HG03521 (cell line): ENCODE results near the gene GABBR2.

Experiments used
- ATAC-seq: cut with Tn5 transposase; IDR thresholded peaks from one replicate; pipeline ENCODE4 v1.9.1; 2021; ENCODE audit warnings: mild to moderate bottlenecking, moderate library complexity; ENCODE audit not compliant: unreplicated experiment

Gene GABBR2

GRCh38 chr9:98721643-98722042, 12.9 kb upstream of the GABBR2 start:
- ATAC-seq: no peak

- ATAC-seq: no peak
Observed at GRCh38 chr9:98720402-98720801, 11.7 kb upstream of the GABBR2 start.

- no peak for ATAC-seq
Observed at GRCh38 chr9:98719055-98719454, 10.3 kb upstream of the GABBR2 start.

- no peak for ATAC-seq
Observed at GRCh38 chr9:98714833-98715232, 6.1 kb upstream of the GABBR2 start.

- ATAC-seq: no peak
Observed at GRCh38 chr9:98712987-98713386, 4.3 kb upstream of the GABBR2 start.

GRCh38 chr9:98709968-98710965, 1.5 kb upstream of the GABBR2 start:
- no peak for ATAC-seq

- ATAC-seq: no peak
Observed at GRCh38 chr9:98708103-98708932, 417 bp downstream of the GABBR2 start.

- no peak for ATAC-seq
Observed at GRCh38 chr9:98707166-98708102, 1.3 kb downstream of the GABBR2 start.

- no peak for ATAC-seq
Observed at GRCh38 chr9:98706651-98707165, 2.0 kb downstream of the GABBR2 start.

- no peak for ATAC-seq
Observed at GRCh38 chr9:98702835-98703380, 5.8 kb downstream of the GABBR2 start.

GRCh38 chr9:98702340-98702739, 6.4 kb downstream of the GABBR2 start:
- no peak for ATAC-seq

- no peak for ATAC-seq
Observed at GRCh38 chr9:98701576-98701975, 7.2 kb downstream of the GABBR2 start.

- ATAC-seq: no peak
Observed at GRCh38 chr9:98700801-98701200, 7.9 kb downstream of the GABBR2 start.

GRCh38 chr9:98698856-98699255, 9.9 kb downstream of the GABBR2 start:
- ATAC-seq: no peak

GRCh38 chr9:98694943-98695342, 13.8 kb downstream of the GABBR2 start:
- ATAC-seq: no peak

- no peak for ATAC-seq
Observed at GRCh38 chr9:98692392-98692791, 16.3 kb downstream of the GABBR2 start.

GRCh38 chr9:98691890-98692289, 16.8 kb downstream of the GABBR2 start:
- no peak for ATAC-seq

GRCh38 chr9:98690686-98691085, 18.0 kb downstream of the GABBR2 start:
- no peak for ATAC-seq

GRCh38 chr9:98688710-98689495, 19.8 kb downstream of the GABBR2 start:
- ATAC-seq: no peak
